Sigmoid colon (tissue), 7 donors: ENCODE results near the gene NISCH. TPM values are rescaled to one million over a fixed set of nuclear protein-coding genes. Genes with fewer than 3 reads are reported as not detected.

Source experiments
- DNase-seq: peaks from one replicate; pipeline ENCODE4 v3.0.0-alpha.2; 2019
- H3K27ac ChIP-seq, 4 donors: fragments of 200-600 bp; sonication (generic); one replicate each; pipeline ENCODE4 v1.5.1; 2016 to 2019; ENCODE audit warnings: mild to moderate bottlenecking in 1 of 4
- H3K27me3 ChIP-seq, 3 donors: fragments of 200-600 bp; sonication (generic); one replicate each; pipeline ENCODE4 v1.5.1; 2019; ENCODE audit warnings: mild to moderate bottlenecking in 1 of 3
- H3K36me3 ChIP-seq, 4 donors: fragments of 200-600 bp; sonication (generic); one replicate each; pipeline ENCODE4 v1.5.1; 2016 to 2019
- H3K4me1 ChIP-seq, 4 donors: fragments of 200-600 bp; sonication (generic); one replicate each; pipeline ENCODE4 v1.5.1; 2017 to 2019
- H3K4me3 ChIP-seq, 4 donors: fragments of 200-600 bp; sonication (generic); one replicate each; pipeline ENCODE4 v1.5.1; 2017 to 2019; ENCODE audit warnings: mild to moderate bottlenecking in 2 of 4, moderate library complexity in 1 of 4
- H3K9me3 ChIP-seq, 4 donors: fragments of 200-600 bp in 3 of 4; sonication (generic) in 3 of 4; one replicate each; pipeline versions ENCODE4 v1.5.1 to v1.6.1; 2013 to 2019
- CTCF ChIP-seq, 4 experiments: fragments of 450-650 bp in 3 of 4; fragments of 200-600 bp in 1 of 4; IDR thresholded peaks; one replicate each; pipeline ENCODE4 v1.5.1; 2016 to 2019; ENCODE audit warnings: antibody characterized with exemption in 4 of 4, mild to moderate bottlenecking in 3 of 4, moderate library complexity in 2 of 4
- EP300 ChIP-seq, 4 donors: sonication (generic); formaldehyde crosslinking; IDR thresholded peaks; one replicate each; pipeline ENCODE4 v1.6.1; 2017; ENCODE audit warnings: antibody characterized with exemption in 4 of 4
- POLR2A ChIP-seq, 2 donors: fragments of 450-650 bp; IDR thresholded peaks; one replicate each; pipeline ENCODE4 v1.6.1; 2016; ENCODE audit warnings: antibody characterized with exemption in 2 of 2, mild to moderate bottlenecking in 2 of 2, moderate library complexity in 2 of 2
- POLR2AphosphoS5 ChIP-seq, 4 donors: sonication (generic); formaldehyde crosslinking; IDR thresholded peaks; one replicate each; pipeline ENCODE4 v1.6.1; 2017; ENCODE audit warnings: antibody characterized with exemption in 4 of 4
- WGBS, 2 donors: extraction: QIAGEN DNeasy Blood & Tissue Kit; methylation state at CpG; one replicate each; pipeline ENCODE4 v1.1.7; 2013; 5-methylcytosine and 5-hydroxymethylcytosine counted together
- intact Hi-C: fragments of 100-400 bp; cut with DNase I; formaldehyde crosslinking; loops from one replicate; pipeline ENCODE4 v1.15.1; 2023
- polyA plus RNA-seq, 3 donors: library from polyadenylated mRNA; stranded (reverse); fragments of 200-250 nt; gene quantifications; one replicate each; pipeline ENCODE4 v1.2.3, GENCODE V29; 2013
- total RNA-seq, 4 donors: library from RNA; depleted of rRNA; stranded (reverse); fragments of >200 nt; gene quantifications; one replicate each; pipeline ENCODE4 v1.1.0, GENCODE V29; 2016
- donor health status: healthy with polysubstance abuse.
- donor health status: Bipolar disorder and iron deficiency.
- donor health status: healthy.

The NISCH gene
- total and polyA plus RNA-seq, 7 donors, result 14.3 to 113 (median 53.5) TPM

GRCh38 chr3:52452126-52452525 is 3.3 kb upstream of the NISCH start:
- 91 to 95% methylated on average over 6 of the region's 6 CpGs for WGBS, 2 donors
- no peak overlapping the region for H3K27ac ChIP-seq
- no peaks in the 10 kb centered on the region for H3K9me3 ChIP-seq
- TF ChIP-seq POLR2AphosphoS5 (IDR thresholded peaks at IDR 0.05), result no peak
- TF ChIP-seq POLR2A (IDR thresholded peaks at IDR 0.05), result no peak
- TF ChIP-seq CTCF (IDR thresholded peaks at IDR 0.05), result no peak
- no peak for TF ChIP-seq EP300 (IDR thresholded peaks at IDR 0.05)
- intact Hi-C loops, result no loop called here
- no peaks in the 10 kb centered on the region for H3K36me3 ChIP-seq
- no peak for DNase-seq
- no peak overlapping the region for H3K4me3 ChIP-seq
- H3K27me3 ChIP-seq, result no peaks in the 10 kb centered on the region
- H3K4me1 ChIP-seq, result peaks cover 0 to 27% (median 23%) of the 10 kb centered on the region in 4 donors

- Histone ChIP-seq H3K36me3 (peaks cover 0 to 3% (median 1%) of the 10 kb centered on the region in 4 donors), H3K4me1 (peaks cover 0 to 31% (median 26%) of the 10 kb centered on the region in 4 donors), H3K4me3 (no peak overlapping the region), H3K27ac (no peak overlapping the region), H3K27me3 (no peaks in the 10 kb centered on the region), H3K9me3 (no peaks in the 10 kb centered on the region)
- intact Hi-C loops, result no loop called here
- 63 to 81% methylated on average over 11 of the region's 11 CpGs for WGBS, 2 donors
- no peak for DNase-seq
- TF ChIP-seq EP300 (IDR thresholded peaks at IDR 0.05) (no peak), POLR2AphosphoS5 (IDR thresholded peaks at IDR 0.05) (no peak), POLR2A (IDR thresholded peaks at IDR 0.05) (no peak), CTCF (IDR thresholded peaks at IDR 0.05) (no peak)
Measured at GRCh38 chr3:52452570-52453221, 2.7 kb upstream of the NISCH start.

- DNase-seq, result no peak
- Histone ChIP-seq H3K27ac (peak within 1 kb of the TSS; percentile 93 to 95 (median 94)), H3K36me3 (peaks cover 0 to 13% (median 11%) of the 10 kb centered on the region in 4 donors), H3K4me1 (peaks cover 0 to 34% (median 27%) of the 10 kb centered on the region in 4 donors), H3K4me3 (peak within 1 kb of the TSS; percentile 95 to 96 (median 96)), H3K27me3 (no peaks in the 10 kb centered on the region), H3K9me3 (no peaks in the 10 kb centered on the region)
- TF ChIP-seq EP300 (IDR thresholded peaks at IDR 0.05), result no peak
- TF ChIP-seq POLR2AphosphoS5 (IDR thresholded peaks at IDR 0.05), result no peak
- TF ChIP-seq CTCF (IDR thresholded peaks at IDR 0.05), result no peak
- no peak for TF ChIP-seq POLR2A (IDR thresholded peaks at IDR 0.05)
- 55 to 71% methylated on average over 16 of the region's 16 CpGs for WGBS, 2 donors
- intact Hi-C loops, result no loop called here
Measured at GRCh38 chr3:52453496-52454249, 1.7 kb upstream of the NISCH start, which contains the start of gene TNNC1. TNNC1 (minus strand) TSS chr3:52454041; CDS start chr3:52454015, 26 bp downstream.

- 40 to 65% methylated on average over 8 of the region's 8 CpGs for WGBS, 2 donors
- peaks cover 0 to 20% (median 18%) of the 10 kb centered on the region in 4 donors for H3K36me3 ChIP-seq
- intact Hi-C loops, result no loop called here
- H3K9me3 ChIP-seq, result no peaks in the 10 kb centered on the region
- no peak for DNase-seq
- peak overlapping the region; percentile 93 to 95 (median 94) for H3K27ac ChIP-seq
- H3K4me1 ChIP-seq, result peaks cover 0 to 34% (median 27%) of the 10 kb centered on the region in 4 donors
- TF ChIP-seq CTCF (IDR thresholded peaks at IDR 0.05) (no peak), POLR2AphosphoS5 (IDR thresholded peaks at IDR 0.05) (no peak), EP300 (IDR thresholded peaks at IDR 0.05) (no peak), POLR2A (IDR thresholded peaks at IDR 0.05) (no peak)
- peak overlapping the region in 3 of 4 donors; percentile 95 to 96 (median 96) for H3K4me3 ChIP-seq
- no peaks in the 10 kb centered on the region for H3K27me3 ChIP-seq
Measured at GRCh38 chr3:52454250-52454937, 1.0 kb upstream of the NISCH start.
